ENCODE data around the gene CAPZB.

The CAPZB gene

DNA sequence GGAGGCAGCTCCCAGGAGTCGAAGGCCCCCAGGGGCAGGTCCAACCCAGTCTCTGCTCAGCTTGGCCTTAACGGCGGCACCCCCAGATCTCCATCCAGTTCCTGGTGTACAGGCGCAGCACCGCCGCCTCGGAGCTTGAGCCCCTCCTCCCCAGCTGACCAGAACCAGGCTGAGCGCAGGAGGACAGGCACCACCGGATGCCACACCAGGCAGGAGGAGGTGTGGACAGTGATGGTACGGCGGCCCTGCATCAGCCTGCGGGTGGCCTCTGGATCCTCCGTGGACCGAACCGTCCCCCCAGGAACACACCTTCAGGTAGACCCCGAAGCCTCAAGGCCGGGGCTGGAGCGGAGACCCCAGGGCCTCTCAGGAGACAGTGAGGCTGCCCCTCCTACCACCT lies 156.9 kb downstream of the CAPZB start:
- DNase-seq (ENCODE audit: low spot score) = no peak

- DNase-seq (ENCODE audit: low spot score) = no peak
Observed at GRCh38 chr1:19327736-19328135, 157.6 kb downstream of the CAPZB start.

- no peak for DNase-seq (ENCODE audit: low spot score)
Observed at GRCh38 chr1:19327301-19327700, 158.0 kb downstream of the CAPZB start.

DNA sequence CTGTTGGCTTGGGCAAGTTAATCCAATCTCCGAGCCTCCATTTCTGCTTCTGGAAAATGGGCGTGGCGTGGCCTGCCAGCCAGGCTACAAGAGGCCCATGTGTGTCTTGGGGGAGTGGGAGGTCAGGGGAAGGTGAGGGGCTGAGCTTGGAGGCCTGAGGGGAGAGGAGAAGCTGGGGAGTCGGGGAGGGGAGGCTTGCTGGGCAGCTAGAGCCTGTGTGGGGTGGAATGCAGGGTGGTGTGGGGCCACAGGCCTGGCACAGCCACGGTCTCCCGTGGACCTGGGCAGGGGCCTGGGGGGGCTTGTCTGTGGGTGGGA lies 158.6 kb downstream of the CAPZB start:
- no peak for DNase-seq (ENCODE audit: low spot score)

- no peak for DNase-seq (ENCODE audit: low spot score)
Observed at GRCh38 chr1:19325958-19326747, 159.2 kb downstream of the CAPZB start.

DNA sequence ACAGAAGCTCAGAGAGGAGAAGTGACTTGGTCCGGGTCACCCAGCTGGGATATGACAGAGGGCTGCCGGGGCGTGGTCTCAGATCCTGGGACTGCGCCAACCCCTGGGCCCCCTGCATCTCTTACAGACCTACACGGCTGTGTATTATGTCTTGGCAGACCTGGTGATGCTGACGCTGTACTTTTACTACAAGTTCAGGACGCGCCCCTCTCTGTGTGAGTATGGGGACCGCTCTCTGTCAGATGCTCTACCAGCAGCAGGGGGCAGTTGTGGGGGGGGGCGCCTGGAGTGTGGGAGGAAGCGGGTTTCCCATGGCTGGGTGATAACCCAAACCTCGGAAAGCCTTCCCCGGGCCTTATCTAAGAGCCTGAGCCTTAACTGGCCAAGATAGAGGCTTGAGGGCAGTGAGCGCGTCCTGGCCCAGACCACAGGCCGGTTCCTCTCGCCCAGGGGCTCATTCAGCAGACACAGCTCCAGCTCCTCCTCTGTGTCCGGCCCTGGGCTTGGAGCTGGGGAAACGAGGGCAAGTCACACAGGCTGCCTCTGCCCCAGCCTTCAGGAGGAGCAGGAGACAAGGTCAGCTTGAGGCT lies 159.9 kb downstream of the CAPZB start:
- no peak for DNase-seq (ENCODE audit: low spot score)

- DNase-seq (ENCODE audit: low spot score) = no peak
Observed at GRCh38 chr1:19324665-19324990, 160.7 kb downstream of the CAPZB start.

DNA sequence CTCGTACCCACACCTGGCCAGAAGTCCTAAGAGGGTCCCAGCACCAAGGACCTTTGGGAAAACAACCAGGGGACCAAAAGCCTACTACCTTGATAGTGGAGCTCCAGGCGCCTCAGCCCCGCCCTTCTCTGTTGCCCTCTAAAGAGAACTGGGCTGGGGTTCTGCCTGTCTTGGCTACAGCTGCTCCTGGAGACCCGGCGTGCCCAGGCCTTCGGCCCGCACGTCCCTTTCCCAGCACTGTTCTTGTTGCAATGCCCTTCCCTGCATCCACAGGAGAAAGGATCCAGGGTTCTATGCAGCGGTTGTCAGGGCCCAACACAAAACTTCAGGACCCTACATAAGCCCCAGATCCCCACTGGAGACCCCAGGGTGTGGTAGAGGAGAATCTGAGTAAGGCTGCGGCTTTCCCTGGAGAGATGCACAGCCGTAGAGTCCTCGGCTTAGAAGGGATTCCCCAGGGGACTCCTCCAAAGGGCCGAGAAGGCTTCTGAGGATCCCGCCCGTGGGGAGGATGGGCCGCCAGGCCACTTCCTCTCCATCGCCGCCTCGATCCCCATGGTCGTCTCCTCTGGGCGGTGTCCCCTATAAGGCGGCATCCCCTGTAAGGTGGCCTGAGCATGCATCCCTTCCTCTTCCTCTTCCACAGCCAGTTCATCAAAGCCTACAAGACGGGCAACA lies 161.2 kb downstream of the CAPZB start:
- no peak for DNase-seq (ENCODE audit: low spot score)

DNA sequence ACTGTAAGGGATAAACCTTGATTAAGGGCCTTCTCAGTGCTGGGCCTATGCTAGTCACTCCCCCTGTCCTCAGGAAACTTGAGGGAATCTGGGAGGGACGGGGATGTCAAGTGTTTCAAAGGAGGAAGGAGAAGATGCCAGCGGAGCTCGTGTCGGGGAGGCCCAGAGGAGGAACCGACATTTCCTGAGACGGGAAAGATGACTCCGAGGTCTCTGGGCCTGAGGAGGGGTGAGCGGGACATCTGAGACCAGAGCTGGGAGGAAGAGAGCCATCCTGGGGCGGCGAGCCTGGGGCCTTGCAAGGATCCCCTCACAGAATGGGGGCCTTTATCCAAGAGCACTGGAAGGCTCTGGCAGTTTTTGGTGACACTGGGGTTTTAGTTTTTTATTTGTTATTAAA lies 162.9 kb downstream of the CAPZB start:
- DNase-seq (ENCODE audit: low spot score) = no peak

GRCh38 chr1:19321071-19321470 lies 164.3 kb downstream of the CAPZB start:
- DNase-seq (ENCODE audit: low spot score) = no peak

GRCh38 chr1:19319196-19319595 lies 166.1 kb downstream of the CAPZB start:
- DNase-seq (ENCODE audit: low spot score) = no peak

- DNase-seq (ENCODE audit: low spot score) = no peak
Observed at GRCh38 chr1:19317126-19317910, 168.0 kb downstream of the CAPZB start.

- DNase-seq (ENCODE audit: low spot score) = peak; percentile 83
Observed at GRCh38 chr1:19315378-19316198, 169.8 kb downstream of the CAPZB start.

- DNase-seq (ENCODE audit: low spot score) = no peak
Observed at GRCh38 chr1:19313961-19314882, 171.1 kb downstream of the CAPZB start.

DNA sequence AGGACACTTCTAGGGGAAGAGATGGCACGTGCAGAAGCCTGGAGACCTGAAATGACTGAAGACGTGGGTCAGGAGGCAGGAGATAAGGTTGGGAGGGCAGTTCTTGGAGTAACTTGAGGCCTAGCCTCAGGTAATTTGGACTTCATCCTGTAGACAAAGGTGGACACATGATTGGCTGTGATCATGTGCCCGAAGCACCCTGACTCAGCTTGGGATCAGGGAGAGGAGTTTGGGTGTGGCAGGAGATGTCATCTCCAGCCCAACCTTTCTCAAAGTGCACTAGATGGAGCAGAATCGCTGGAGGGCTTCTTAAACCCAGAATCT lies 171.7 kb downstream of the CAPZB start:
- DNase-seq (ENCODE audit: low spot score) = no peak

GRCh38 chr1:19312782-19313635 lies 172.3 kb downstream of the CAPZB start:
- DNase-seq (ENCODE audit: low spot score) = no peak

- DNase-seq (ENCODE audit: low spot score) = peak; percentile 95
Observed at GRCh38 chr1:19311931-19312781, 173.2 kb downstream of the CAPZB start, which contains the start of the genes AKR7A2 and SLC66A1. TSS of gene AKR7A2 (minus strand) at chr1:19312144. CDS start at chr1:19312124, 20 bp downstream. TSS of gene SLC66A1 (plus strand) at chr1:19312326. CDS start at chr1:19317678, 5,352 bp downstream.

GRCh38 chr1:19311503-19311930 lies 173.8 kb downstream of the CAPZB start:
- DNase-seq (ENCODE audit: low spot score) = no peak

Measured in kidney tubule cell (primary cell).